Activated T-cell treated with anti-CD3 and anti-CD28 coated beads for 4 hours (primary cell): ENCODE measurements around the gene MC3R.

Source experiments
- DNase-seq: peaks from one replicate; pipeline ENCODE4 v3.0.0-alpha.2; 2020

The MC3R gene

GRCh38 chr20:56257604-56258003, 9.1 kb downstream of the MC3R start:
- DNase-seq = no peak

GRCh38 chr20:56259948-56260347, 11.4 kb downstream of the MC3R start:
- DNase-seq = no peak

- no peak for DNase-seq
These were observed 20.0 kb downstream of the MC3R start for GRCh38 chr20:56268536-56268935.

GRCh38 chr20:56271974-56272373, 23.4 kb downstream of the MC3R start:
- DNase-seq = no peak

- no peak for DNase-seq
These were observed 25.0 kb downstream of the MC3R start for GRCh38 chr20:56273491-56273890.

- DNase-seq = no peak
These were observed 25.6 kb downstream of the MC3R start for GRCh38 chr20:56274156-56274555.

GRCh38 chr20:56278196-56278595, 29.7 kb downstream of the MC3R start:
- no peak for DNase-seq

- no peak for DNase-seq
These were observed 37.0 kb downstream of the MC3R start for GRCh38 chr20:56285496-56285895.

GRCh38 chr20:56289652-56290051, 41.1 kb downstream of the MC3R start:
- DNase-seq = no peak

- DNase-seq = no peak
These were observed 50.8 kb downstream of the MC3R start for GRCh38 chr20:56299362-56299761.
